Activated CD8-positive, alpha-beta T cell treated with anti-CD3 and anti-CD28 coated beads for 36 hours (primary cell): ENCODE measurements around the gene LYG1. TPM values are rescaled to one million over a fixed set of nuclear protein-coding genes. Genes with fewer than 3 reads are reported as not detected.
"Not testable (repeated sequence)": the region's sequence is repeated elsewhere in the genome, so short reads cannot be mapped to it uniquely, and the experiment has no call there.

Source experiments
- ATAC-seq: fragments of 200-7000 bp; cut with Tn5 transposase; one replicate; pipeline ENCODE4 v1.10.0; 2021; ENCODE audit warnings: mild to moderate bottlenecking, moderate library complexity
- CTCF ChIA-PET: fragments of 350-600 bp; sonication (Branson Sonifier 250); formaldehyde crosslinking; loops from one replicate; lab custom pipeline; 2021; ENCODE audit warnings: antibody characterized with exemption; lab: Charles Lee
- POLR2A ChIA-PET: fragments of 350-600 bp; sonication (Branson Sonifier 250); formaldehyde crosslinking; loops from one replicate; lab custom pipeline; 2021; ENCODE audit warnings: antibody characterized with exemption; lab: Charles Lee
- DNase-seq: peaks from one replicate; pipeline ENCODE4 v3.0.0-alpha.2; 2020
- H3K27ac Mint-ChIP-seq: one replicate; pipeline ENCODE4 v1.8.0; 2021; ENCODE audit warnings: mild to moderate bottlenecking, mixed read lengths
- H3K27me3 Mint-ChIP-seq: one replicate; pipeline ENCODE4 v1.8.0; 2021; ENCODE audit warnings: mixed read lengths
- H3K36me3 Mint-ChIP-seq: one replicate; pipeline ENCODE4 v1.8.0; 2021; ENCODE audit warnings: low read depth, mixed read lengths
- H3K4me1 Mint-ChIP-seq: one replicate; pipeline ENCODE4 v1.8.0; 2021; ENCODE audit warnings: low read depth, mixed read lengths
- H3K4me3 Mint-ChIP-seq: one replicate; pipeline ENCODE4 v1.8.0; 2021; ENCODE audit warnings: mild to moderate bottlenecking, moderate library complexity, mixed read lengths
- H3K9me3 Mint-ChIP-seq: one replicate; pipeline ENCODE4 v1.8.0; 2021; ENCODE audit warnings: mixed read lengths
- intact Hi-C: fragments of 100-400 bp; cut with micrococcal nuclease; formaldehyde crosslinking; loops from one replicate; pipeline ENCODE4 v1.10.0; 2022
- total RNA-seq, 2 experiments: library from RNA; stranded (reverse); gene quantifications; one replicate each; pipeline ENCODE4 v1.2.3, GENCODE V29; 2021
- TF ChIP-seq, protein P1 (sequence below): fragments of 200-600 bp; IDR thresholded peaks from one replicate; pipeline ENCODE4 v1.8.0; 2022; ENCODE audit warnings: antibody characterized with exemption, mild to moderate bottlenecking

LYG1 gene
- total RNA-seq, 2 experiments from 2014 or later = 0.54 to 0.81 TPM

DNA sequence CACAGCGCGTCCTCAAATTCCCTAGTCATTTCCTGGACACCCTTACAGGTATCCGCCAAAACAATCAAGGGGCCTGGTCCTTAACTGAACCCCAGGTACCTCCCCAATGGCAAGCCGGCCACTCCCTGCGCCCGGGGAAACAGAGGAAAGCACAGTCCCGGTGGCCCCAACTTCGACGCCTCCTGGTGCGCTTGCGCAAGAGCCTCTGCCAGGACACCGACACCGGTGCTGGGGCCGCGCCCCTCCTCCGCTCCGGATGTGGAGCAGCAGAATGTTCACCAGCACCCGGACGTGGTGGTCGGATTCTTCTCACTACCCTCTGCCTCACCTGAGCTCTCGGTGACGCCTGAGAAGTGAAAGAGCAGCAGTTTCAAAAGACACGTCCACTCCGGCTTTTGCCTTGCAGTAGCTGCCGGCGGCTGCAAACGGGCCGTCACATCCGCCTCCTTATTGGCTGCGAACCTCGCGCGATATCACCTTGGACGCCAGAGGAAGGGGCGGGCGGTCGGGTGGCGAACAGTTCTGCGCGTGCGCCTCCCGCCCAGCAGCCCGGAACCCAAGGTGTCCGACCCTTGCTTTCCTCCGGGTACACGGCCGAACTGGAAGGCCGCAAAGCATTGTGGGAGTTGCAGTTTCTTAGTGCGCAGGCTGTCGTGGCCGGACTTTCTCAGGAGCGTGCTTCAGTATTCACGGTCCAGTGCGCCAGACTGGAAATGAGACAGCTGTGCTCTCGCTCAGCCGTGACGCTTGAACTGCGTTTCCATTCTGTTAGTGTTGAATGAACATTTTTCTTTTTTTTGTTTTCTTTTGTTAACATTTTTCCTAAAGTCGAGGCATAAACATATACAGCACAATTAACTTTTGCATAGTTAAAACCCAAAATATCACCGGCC, 35.2 kb upstream of the LYG1 start, which contains the start of gene TXNDC9:
Gene TXNDC9 (minus strand): TSS at position 423 of the 893 bp plus-strand sequence. CDS start 3,123 bp downstream, outside the sequence.
- intact Hi-C loops = loop anchor here (2.0 to 10.0 kb wide), 2 partner anchors 155 to 181 kb away; partner anchors contain the start of genes LIPT1, REV1 and TSGA10
- H3K27ac Mint-ChIP-seq = no peak within 1 kb of the TSS
- ATAC-seq (peak; percentile 85), DNase-seq (peak; percentile 99)
- TF ChIP-seq, protein P1, sequence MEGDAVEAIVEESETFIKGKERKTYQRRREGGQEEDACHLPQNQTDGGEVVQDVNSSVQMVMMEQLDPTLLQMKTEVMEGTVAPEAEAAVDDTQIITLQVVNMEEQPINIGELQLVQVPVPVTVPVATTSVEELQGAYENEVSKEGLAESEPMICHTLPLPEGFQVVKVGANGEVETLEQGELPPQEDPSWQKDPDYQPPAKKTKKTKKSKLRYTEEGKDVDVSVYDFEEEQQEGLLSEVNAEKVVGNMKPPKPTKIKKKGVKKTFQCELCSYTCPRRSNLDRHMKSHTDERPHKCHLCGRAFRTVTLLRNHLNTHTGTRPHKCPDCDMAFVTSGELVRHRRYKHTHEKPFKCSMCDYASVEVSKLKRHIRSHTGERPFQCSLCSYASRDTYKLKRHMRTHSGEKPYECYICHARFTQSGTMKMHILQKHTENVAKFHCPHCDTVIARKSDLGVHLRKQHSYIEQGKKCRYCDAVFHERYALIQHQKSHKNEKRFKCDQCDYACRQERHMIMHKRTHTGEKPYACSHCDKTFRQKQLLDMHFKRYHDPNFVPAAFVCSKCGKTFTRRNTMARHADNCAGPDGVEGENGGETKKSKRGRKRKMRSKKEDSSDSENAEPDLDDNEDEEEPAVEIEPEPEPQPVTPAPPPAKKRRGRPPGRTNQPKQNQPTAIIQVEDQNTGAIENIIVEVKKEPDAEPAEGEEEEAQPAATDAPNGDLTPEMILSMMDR = no peak
- H3K9me3 Mint-ChIP-seq = no peaks in the 10 kb centered on the region
- no peaks in the 10 kb centered on the region for H3K27me3 Mint-ChIP-seq
- POLR2A ChIA-PET = interaction anchor here (0.7 to 2.6 kb wide), 16 partner anchors 10 to 606 kb away, joined by 3 to 14 read pairs (median 4); partner anchors contain the start of genes C2orf15 and MITD1
- peaks cover 33% of the 10 kb centered on the region for H3K4me1 Mint-ChIP-seq
- H3K36me3 Mint-ChIP-seq = peaks cover 14% of the 10 kb centered on the region
- H3K4me3 Mint-ChIP-seq = no peak within 1 kb of the TSS
- CTCF ChIA-PET = interaction anchor here (0.7 to 1.9 kb wide), 4 partner anchors 13 to 181 kb away, joined by 4 to 7 read pairs (median 6); partner anchors contain the start of genes LIPT1, REV1 and TSGA10

DNA sequence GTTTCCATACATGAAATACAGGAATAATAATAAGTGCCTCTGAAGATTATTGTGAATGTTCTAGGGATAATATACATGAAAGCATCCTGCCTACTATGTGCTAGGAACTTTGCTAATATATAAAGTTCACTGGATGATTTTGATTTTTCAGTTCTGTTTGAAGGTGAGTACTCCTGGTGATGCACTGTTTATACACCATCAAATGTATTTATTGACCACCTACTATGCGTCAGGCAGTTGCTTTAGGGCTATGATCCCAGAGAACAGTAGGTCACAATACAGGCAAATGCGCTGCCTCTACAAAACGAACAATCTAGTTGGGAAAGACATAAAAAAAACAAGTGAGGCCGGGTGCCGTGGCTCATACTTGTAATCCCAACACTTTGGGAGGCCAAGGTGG, 24.4 kb upstream of the LYG1 start:
- H3K27ac Mint-ChIP-seq = no peak overlapping the region
- no peaks in the 10 kb centered on the region for H3K27me3 Mint-ChIP-seq
- ATAC-seq (no peak), DNase-seq (no peak)
- POLR2A ChIA-PET = no interaction called here
- H3K9me3 Mint-ChIP-seq = no peaks in the 10 kb centered on the region
- H3K4me3 Mint-ChIP-seq = no peak overlapping the region
- intact Hi-C loops = no loop called here
- H3K36me3 Mint-ChIP-seq = peaks cover 28% of the 10 kb centered on the region
- TF ChIP-seq, protein P1 = no peak
- CTCF ChIA-PET = no interaction called here
- H3K4me1 Mint-ChIP-seq = no peaks in the 10 kb centered on the region

DNA sequence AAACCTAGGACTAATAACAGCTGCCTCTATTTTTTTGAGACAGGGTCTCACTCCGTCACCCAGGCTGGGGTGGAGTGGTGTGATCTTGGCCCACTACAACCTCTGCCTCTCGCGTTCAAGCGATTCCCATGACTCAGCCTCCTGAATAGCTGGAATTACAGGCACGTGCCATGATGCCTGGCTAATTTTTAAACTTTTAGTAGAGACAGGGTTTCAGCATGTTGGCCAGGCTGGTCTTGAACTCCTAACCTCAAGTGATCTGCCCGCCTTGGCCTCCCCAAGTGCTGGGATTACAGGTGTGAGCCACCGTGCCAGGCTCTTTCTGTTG, 16.8 kb upstream of the LYG1 start:
- H3K4me1 Mint-ChIP-seq, ATAC-seq, H3K27me3 Mint-ChIP-seq, intact Hi-C loops, DNase-seq, H3K27ac Mint-ChIP-seq, H3K4me3 Mint-ChIP-seq, CTCF ChIA-PET, H3K9me3 Mint-ChIP-seq: not testable (repeated sequence)
- peaks cover 39% of the 10 kb centered on the region for H3K36me3 Mint-ChIP-seq
- POLR2A ChIA-PET = interaction anchor here (1.2 kb wide), 1 partner anchor 18 kb away, joined by 4 read pairs; the partner anchor contains the start of gene TXNDC9

DNA sequence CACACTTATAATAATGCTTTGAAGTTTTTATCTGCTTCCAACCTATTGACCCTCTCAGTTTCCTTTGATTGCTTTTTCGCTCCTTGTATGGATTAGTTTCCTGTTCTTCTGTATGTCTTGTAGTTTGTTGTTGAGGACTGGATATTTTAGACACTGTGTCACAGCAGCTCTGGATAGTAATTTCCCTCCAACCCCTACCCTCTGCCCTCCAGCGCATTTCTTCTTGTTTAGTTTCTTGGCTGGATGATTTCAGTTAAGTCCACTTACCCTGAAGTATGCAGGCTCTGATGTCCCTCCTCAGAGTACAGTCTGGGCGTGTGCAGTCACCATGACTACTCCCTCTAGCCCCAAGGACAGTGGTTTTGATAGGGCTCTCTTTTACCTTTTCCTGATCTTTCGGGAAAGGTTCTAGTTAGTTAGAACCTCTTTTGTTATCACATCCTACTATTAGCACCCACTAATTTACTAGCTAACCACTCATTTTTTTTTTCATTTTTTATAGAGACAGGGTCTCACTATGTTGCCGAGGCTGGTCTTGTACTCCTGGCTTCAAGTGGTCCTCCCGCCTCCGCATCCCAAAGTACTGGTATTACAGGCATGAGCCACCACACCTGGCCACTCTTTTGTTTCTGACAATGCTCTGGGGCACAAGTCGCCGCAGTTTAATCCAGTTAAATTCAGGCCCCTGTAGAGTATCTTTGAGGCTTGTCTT, 16.3 kb upstream of the LYG1 start:
- CTCF ChIA-PET = no interaction called here
- Mint-ChIP-seq H3K27me3 (no peaks in the 10 kb centered on the region), H3K4me1 (no peaks in the 10 kb centered on the region)

DNA sequence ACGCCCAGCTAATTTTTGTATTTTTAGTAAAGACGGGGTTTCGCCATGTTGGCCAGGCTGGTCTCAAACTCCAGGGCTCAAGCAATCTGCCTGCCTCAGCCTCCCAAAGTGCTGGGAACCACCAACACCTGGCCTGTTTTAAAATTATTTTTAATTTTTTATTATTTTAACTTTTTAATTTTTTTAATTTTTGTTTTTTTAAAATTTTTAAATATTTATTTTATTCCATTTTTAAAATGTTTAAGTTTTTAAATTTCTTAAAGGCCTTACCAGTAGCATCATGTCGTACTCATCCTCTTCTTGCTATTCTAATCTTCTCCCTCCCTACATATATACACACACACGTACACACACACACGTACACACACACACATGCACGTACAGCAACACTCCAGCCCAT, 1.4 kb downstream of the LYG1 start:
- DNase-seq = no peak
- no peaks in the 10 kb centered on the region for H3K4me1 Mint-ChIP-seq
- no peaks in the 10 kb centered on the region for H3K27me3 Mint-ChIP-seq
- CTCF ChIA-PET = no interaction called here
- TF ChIP-seq, protein P1 = no peak
- peaks cover 3% of the 10 kb centered on the region for H3K9me3 Mint-ChIP-seq
- POLR2A ChIA-PET = interaction anchor here (0.9 kb wide), 1 partner anchor 38 kb away, joined by 3 read pairs; no protein-coding TSS in a partner anchor
- ATAC-seq = no peak
- no peak overlapping the region for H3K27ac Mint-ChIP-seq
- intact Hi-C loops = no loop called here
- H3K4me3 Mint-ChIP-seq = no peak overlapping the region
- H3K36me3 Mint-ChIP-seq = peaks cover 5% of the 10 kb centered on the region

More for the DNA sequence above, 16.3 kb upstream of the LYG1 start:
- H3K9me3 Mint-ChIP-seq = peaks cover 8% of the 10 kb centered on the region
- DNase-seq (no peak), ATAC-seq (no peak)
- intact Hi-C loops = no loop called here
- POLR2A ChIA-PET = interaction anchor here (1.1 kb wide), 1 partner anchor 19 kb away, joined by 3 read pairs; the partner anchor contains the start of gene TXNDC9
- H3K27ac Mint-ChIP-seq = no peak overlapping the region
- no peak overlapping the region for H3K4me3 Mint-ChIP-seq
- TF ChIP-seq, protein P1 = no peak
- peaks cover 39% of the 10 kb centered on the region for H3K36me3 Mint-ChIP-seq
